Liver (tissue), 9 donors: Measurements from ENCODE around the gene AKR1B15. TPM values are rescaled to one million over a fixed set of nuclear protein-coding genes. Genes with fewer than 3 reads are reported as not detected.

Source experiments
- DNase-seq: peaks from one replicate; pipeline ENCODE4 v3.0.0-alpha.2; 2017; ENCODE audit warnings: low spot score
- H3K27ac ChIP-seq, 2 donors: one replicate each; pipeline ENCODE4 v1.7.0; 2013; ENCODE audit warnings: inconsistent platforms in 2 of 2, low read length in 2 of 2, control low read depth in 1 of 2, low read depth in 1 of 2, mild to moderate bottlenecking in 1 of 2
- H3K27me3 ChIP-seq, 4 donors: one replicate each; pipeline versions ENCODE4 v1.6.1 to v1.7.0; 2013; ENCODE audit warnings: low read length in 3 of 4, inconsistent platforms in 1 of 4, mild to moderate bottlenecking in 1 of 4, moderate library complexity in 1 of 4; ENCODE audit not compliant: control insufficient read depth in 4 of 4, insufficient read depth in 4 of 4
- H3K36me3 ChIP-seq, 4 donors: one replicate each; pipeline versions ENCODE4 v1.6.1 to v1.7.0; 2013; ENCODE audit warnings: low read length in 3 of 4, mild to moderate bottlenecking in 3 of 4, low read depth in 1 of 4, moderate library complexity in 1 of 4; ENCODE audit not compliant: control insufficient read depth in 4 of 4, insufficient read depth in 3 of 4
- H3K4me1 ChIP-seq, 4 donors: one replicate each; pipeline versions ENCODE4 v1.6.1 to v1.7.0; 2013; ENCODE audit warnings: low read length in 3 of 4, mild to moderate bottlenecking in 3 of 4, moderate library complexity in 1 of 4; ENCODE audit not compliant: control insufficient read depth in 4 of 4, insufficient read depth in 4 of 4
- H3K4me3 ChIP-seq, 3 donors: one replicate each; pipeline versions ENCODE4 v1.6.1 to v1.7.0; 2013; ENCODE audit warnings: low read length in 3 of 3, control low read depth in 1 of 3, low read depth in 1 of 3, mild to moderate bottlenecking in 1 of 3
- H3K9ac ChIP-seq, 2 donors: one replicate each; pipeline ENCODE4 v1.7.0; 2013; ENCODE audit warnings: low read length in 2 of 2, mild to moderate bottlenecking in 2 of 2, moderate library complexity in 2 of 2, control low read depth in 1 of 2, low read depth in 1 of 2
- H3K9me3 ChIP-seq, 4 donors: one replicate each; pipeline versions ENCODE4 v1.6.1 to v1.7.0; 2013; ENCODE audit warnings: low read length in 3 of 4; ENCODE audit not compliant: control insufficient read depth in 4 of 4
- CTCF ChIP-seq: fragments of 150-350 bp; IDR thresholded peaks from 2 replicates; pipeline ENCODE4 v1.5.1; 2017; ENCODE audit warnings: improper control_type of control experiment, low read depth, low read length; ENCODE audit not compliant: missing input control
- HNF4G ChIP-seq: IDR thresholded peaks from 2 replicates; pipeline ENCODE4 v1.6.1; 2016; ENCODE audit warnings: antibody characterized with exemption
- JUND ChIP-seq, 2 donors: IDR thresholded peaks; 2 replicates each; pipeline ENCODE4 v1.6.1; 2016; ENCODE audit warnings: antibody characterized with exemption in 2 of 2
- MAX ChIP-seq: IDR thresholded peaks from 2 replicates; pipeline ENCODE4 v1.6.1; 2016; ENCODE audit warnings: antibody characterized with exemption
- RAD21 ChIP-seq, 2 donors: IDR thresholded peaks; 2 replicates each; pipeline ENCODE4 v1.6.1; 2016; ENCODE audit warnings: antibody characterized with exemption in 2 of 2, mild to moderate bottlenecking in 2 of 2
- RXRA ChIP-seq, 2 donors: IDR thresholded peaks; 2 replicates each; pipeline ENCODE4 v1.6.1; 2017 to 2018; ENCODE audit warnings: antibody characterized with exemption in 2 of 2, mild to moderate bottlenecking in 1 of 2
- TAF1 ChIP-seq: conservative IDR thresholded peaks from 2 replicates; pipeline ENCODE4 v1.6.1; 2016; ENCODE audit warnings: antibody characterized with exemption, mild to moderate bottlenecking
- ZBTB33 ChIP-seq: IDR thresholded peaks from 2 replicates; pipeline ENCODE4 v1.6.1; 2016; ENCODE audit warnings: antibody characterized with exemption
- WGBS: extraction: QIAGEN DNeasy Blood & Tissue Kit; methylation state at CpG from one replicate; pipeline ENCODE4 v1.1.7; 2013; 5-methylcytosine and 5-hydroxymethylcytosine counted together
- polyA plus RNA-seq, 2 donors: library from polyadenylated mRNA; stranded (reverse) in 1 of 2; unstranded in 1 of 2; fragments of 200-250 nt in 1 of 2; fragments of >200 nt in 1 of 2; fragmentation: Nextera tagmentation in 1 of 2; extraction: Ambion mirVana in 1 of 2; gene quantifications; one replicate each; pipeline versions ENCODE4 v1.2.1 to v1.2.3, GENCODE V29; 2013 to 2015
- total RNA-seq, 2 donors: library from RNA; depleted of rRNA; stranded (reverse); fragments of >200 nt; gene quantifications; one replicate each; pipeline ENCODE4 v1.2.3, GENCODE V29; 2014
- donor health status: healthy.
- donor health status: healthy.
- donor health status: healthy.
- donor health status: healthy.
- donor health status: healthy.

The AKR1B15 gene
- total and polyA plus RNA-seq, 4 donors: 0.12 TPM; not detected in 3

GRCh38 chr7:134514663-134515062 lies 34.2 kb upstream of the AKR1B15 start:
- Histone ChIP-seq H3K27me3 (no peaks in the 10 kb centered on the region), H3K9ac (no peak overlapping the region), H3K4me3 (no peak overlapping the region), H3K4me1 (no peaks in the 10 kb centered on the region), H3K9me3 (no peaks in the 10 kb centered on the region), H3K27ac (no peak overlapping the region), H3K36me3 (no peaks in the 10 kb centered on the region)
- 2% methylated on average over 4 of the region's 4 CpGs for WGBS
- no peak for DNase-seq
- TF ChIP-seq RAD21 (IDR thresholded peaks at IDR 0.05): peak; percentile 76 to 80
- no peak for TF ChIP-seq HNF4G
- peak; percentile 79 for TF ChIP-seq CTCF
- no peak for TF ChIP-seq ZBTB33

- H3K9me3 ChIP-seq: no peaks in the 10 kb centered on the region
- H3K36me3 ChIP-seq: no peaks in the 10 kb centered on the region
- H3K4me3 ChIP-seq: no peak overlapping the region
- no peak overlapping the region for H3K9ac ChIP-seq
- no peaks in the 10 kb centered on the region for H3K27me3 ChIP-seq
- H3K4me1 ChIP-seq: no peaks in the 10 kb centered on the region
- no peak for DNase-seq
- no peak for TF ChIP-seq RXRA (IDR thresholded peaks at IDR 0.05)
- 76% methylated on average over 6 of the region's 6 CpGs for WGBS
- H3K27ac ChIP-seq: no peak overlapping the region
These were observed 33.1 kb upstream of the AKR1B15 start for GRCh38 chr7:134515569-134516468.

- Histone ChIP-seq H3K4me1 (no peaks in the 10 kb centered on the region), H3K27ac (no peak overlapping the region), H3K4me3 (no peak overlapping the region), H3K9ac (no peak overlapping the region), H3K36me3 (no peaks in the 10 kb centered on the region), H3K27me3 (no peaks in the 10 kb centered on the region), H3K9me3 (no peaks in the 10 kb centered on the region)
- TF ChIP-seq JUND (IDR thresholded peaks at IDR 0.05): no peak
- TF ChIP-seq MAX: no peak
- no peak for TF ChIP-seq HNF4G
- TF ChIP-seq RAD21 (IDR thresholded peaks at IDR 0.05): peak in 1 of 2 donors; percentile 53
- no peak for TF ChIP-seq TAF1
- no peak for DNase-seq
- 72% methylated on average over 4 of the region's 4 CpGs for WGBS
These were observed 28.8 kb upstream of the AKR1B15 start for GRCh38 chr7:134520130-134520529.
